H9 (cell line): Measurements from ENCODE around the gene MPZL3. TPM values are rescaled to one million over a fixed set of nuclear protein-coding genes. Genes with fewer than 3 reads are reported as not detected.

Source experiments
- DNase-seq: peaks from one replicate; pipeline ENCODE4 v3.0.0-alpha.2; 2017
- H2AFZ ChIP-seq: one replicate; pipeline ENCODE4 v1.6.1; 2013; ENCODE audit warnings: mild to moderate bottlenecking, low read length, control low read depth, moderate library complexity
- H2AK5ac ChIP-seq: 2 replicates; pipeline ENCODE4 v1.6.1; 2013; ENCODE audit warnings: low read length, control low read depth, mixed read lengths; ENCODE audit not compliant: insufficient read length
- H2BK120ac ChIP-seq: one replicate; pipeline ENCODE4 v1.6.1; 2013; ENCODE audit warnings: low read depth, mild to moderate bottlenecking, low read length, control low read depth, inconsistent platforms; ENCODE audit not compliant: poor library complexity, severe bottlenecking
- H2BK12ac ChIP-seq: 2 replicates; pipeline ENCODE4 v1.6.1; 2013; ENCODE audit warnings: low read length, control low read depth, mixed read lengths, low read depth; ENCODE audit not compliant: insufficient read length
- H2BK15ac ChIP-seq: 2 replicates; pipeline ENCODE4 v1.6.1; 2013; ENCODE audit warnings: low read depth, low read length, control low read depth
- H2BK20ac ChIP-seq: one replicate; pipeline ENCODE4 v1.6.1; 2013; ENCODE audit warnings: low read depth, mild to moderate bottlenecking, low read length, control low read depth, inconsistent platforms; ENCODE audit not compliant: poor library complexity, severe bottlenecking
- H2BK5ac ChIP-seq: 2 replicates; pipeline ENCODE4 v1.6.1; 2013; ENCODE audit warnings: low read length, control low read depth, mixed read lengths; ENCODE audit not compliant: insufficient read length
- H3K14ac ChIP-seq: 2 replicates; pipeline ENCODE4 v1.6.1; 2013; ENCODE audit warnings: low read length, control low read depth; ENCODE audit not compliant: insufficient read depth
- H3K18ac ChIP-seq: 2 replicates; pipeline ENCODE4 v1.6.1; 2013; ENCODE audit warnings: low read depth, mild to moderate bottlenecking, mixed read lengths, low read length, control low read depth; ENCODE audit not compliant: insufficient read length
- H3K23ac ChIP-seq: 2 replicates; pipeline ENCODE4 v1.6.1; 2013; ENCODE audit warnings: low read length, control low read depth, mixed read lengths, low read depth; ENCODE audit not compliant: insufficient read length
- H3K23me2 ChIP-seq: 2 replicates; pipeline ENCODE4 v1.6.1; 2013; ENCODE audit warnings: low read depth, mild to moderate bottlenecking, mixed read lengths, low read length, control low read depth; ENCODE audit not compliant: insufficient read length, poor library complexity, severe bottlenecking
- H3K27ac ChIP-seq: 2 replicates; pipeline ENCODE4 v1.5.1; 2013; ENCODE audit warnings: low read length, control low read depth, mixed read lengths, low read depth; ENCODE audit not compliant: insufficient read length
- H3K27me3 ChIP-seq: 2 replicates; pipeline ENCODE4 v1.6.1; 2013; ENCODE audit warnings: low read length, control low read depth, inconsistent platforms; ENCODE audit not compliant: insufficient read depth
- H3K4ac ChIP-seq: 2 replicates; pipeline ENCODE4 v1.6.1; 2013; ENCODE audit warnings: low read depth, mild to moderate bottlenecking, control low read depth, inconsistent platforms, low read length, moderate library complexity
- H3K4me1 ChIP-seq: 2 replicates; pipeline ENCODE4 v1.6.1; 2013; ENCODE audit warnings: low read length, control low read depth, inconsistent platforms; ENCODE audit not compliant: insufficient read depth
- H3K4me2 ChIP-seq: 2 replicates; pipeline ENCODE4 v1.6.1; 2013; ENCODE audit warnings: low read length, control low read depth, mixed read lengths; ENCODE audit not compliant: insufficient read length, insufficient read depth
- H3K56ac ChIP-seq: 2 replicates; pipeline ENCODE4 v1.6.1; 2013; ENCODE audit warnings: low read depth, mild to moderate bottlenecking, mixed read lengths, low read length, control low read depth; ENCODE audit not compliant: insufficient read length
- H3K79me1 ChIP-seq: 2 replicates; pipeline ENCODE4 v1.6.1; 2013; ENCODE audit warnings: low read depth, mild to moderate bottlenecking, moderate library complexity, low read length, control low read depth, inconsistent platforms; ENCODE audit not compliant: insufficient read depth, poor library complexity, severe bottlenecking
- H3K79me2 ChIP-seq: 2 replicates; pipeline ENCODE4 v1.6.1; 2013; ENCODE audit warnings: low read length, control low read depth, inconsistent platforms; ENCODE audit not compliant: insufficient read depth
- H3K9ac ChIP-seq: 2 replicates; pipeline ENCODE4 v1.6.1; 2013; ENCODE audit warnings: low read length, control low read depth, mixed read lengths; ENCODE audit not compliant: insufficient read length; ENCODE audit errors: extremely low read depth
- H3K9me3 ChIP-seq: one replicate; pipeline ENCODE4 v1.6.1; 2013; ENCODE audit warnings: low read depth, low read length, inconsistent platforms; ENCODE audit not compliant: control insufficient read depth
- H3T11ph ChIP-seq: one replicate; pipeline ENCODE4 v1.6.1; 2013; ENCODE audit warnings: mild to moderate bottlenecking, low read length, control low read depth, inconsistent platforms
- H4K20me1 ChIP-seq: one replicate; pipeline ENCODE4 v1.6.1; 2013; ENCODE audit not compliant: control insufficient read depth, insufficient read length, insufficient read depth
- H4K5ac ChIP-seq: 2 replicates; pipeline ENCODE4 v1.6.1; 2013; ENCODE audit warnings: low read depth, mild to moderate bottlenecking, mixed read lengths, low read length, control low read depth; ENCODE audit not compliant: insufficient read length
- H4K8ac ChIP-seq: replicated peaks from 2 replicates; pipeline ENCODE4 v1.6.1; 2013; ENCODE audit warnings: low read length, control low read depth, mixed read lengths, low read depth; ENCODE audit not compliant: insufficient read length
- H4K91ac ChIP-seq: 2 replicates; pipeline ENCODE4 v1.6.1; 2013; ENCODE audit warnings: low read depth, mild to moderate bottlenecking, moderate library complexity, mixed read lengths, low read length, control low read depth; ENCODE audit not compliant: insufficient read length
- H3K27ac Mint-ChIP-seq, 3 experiments: 2 replicates in 2 of 3; 3 replicates in 1 of 3; pipeline ENCODE4 v1.8.0; 2020 to 2021; ENCODE audit warnings: mixed read lengths in 3 of 3, mild to moderate bottlenecking in 1 of 3, moderate library complexity in 1 of 3
- H3K27me3 Mint-ChIP-seq: 2 replicates; pipeline ENCODE4 v1.8.0; 2021; ENCODE audit warnings: low read depth, mild to moderate bottlenecking, moderate library complexity, mixed read lengths
- H3K36me3 Mint-ChIP-seq, 3 experiments: 2 replicates in 2 of 3; 3 replicates in 1 of 3; pipeline ENCODE4 v1.8.0; 2020 to 2021; ENCODE audit warnings: low read depth in 3 of 3, mixed read lengths in 3 of 3; ENCODE audit not compliant: insufficient read depth in 1 of 3
- H3K4me1 Mint-ChIP-seq, 2 experiments: 2 replicates each; pipeline ENCODE4 v1.8.0; 2020; ENCODE audit warnings: mixed read lengths in 2 of 2
- H3K4me3 Mint-ChIP-seq, 2 experiments: 2 replicates in 1 of 2; 3 replicates in 1 of 2; pipeline ENCODE4 v1.8.0; 2020 to 2021; ENCODE audit warnings: mild to moderate bottlenecking in 2 of 2, mixed read lengths in 2 of 2, moderate library complexity in 1 of 2
- H3K9me3 Mint-ChIP-seq, 2 experiments: 2 replicates in 1 of 2; 3 replicates in 1 of 2; pipeline ENCODE4 v1.8.0; 2020; ENCODE audit warnings: mild to moderate bottlenecking in 2 of 2, mixed read lengths in 2 of 2, moderate library complexity in 1 of 2
- WGBS: extraction: QIAGEN DNeasy Blood & Tissue Kit; methylation state at CpG from one replicate; pipeline ENCODE4 v1.1.7; 2013; ENCODE audit warnings: missing lambda C conversion rate, low lambda C conversion rate, mixed read lengths; ENCODE audit not compliant: insufficient read length; ENCODE audit errors: extremely low coverage; 5-methylcytosine and 5-hydroxymethylcytosine counted together
- total RNA-seq: library from RNA; stranded (reverse); gene quantifications from 2 replicates; pipeline ENCODE4 v1.2.1, GENCODE V29; 2021
- TF ChIP-seq, protein P1 (sequence below): fragments of 200-600 bp; sonication (generic); conservative IDR thresholded peaks from 3 replicates; pipeline ENCODE4 v1.8.0; 2021; ENCODE audit warnings: antibody characterized with exemption, mild to moderate bottlenecking

MPZL3 gene
- total RNA-seq, 1 experiment from 2014 or later = 2.6 TPM

DNA sequence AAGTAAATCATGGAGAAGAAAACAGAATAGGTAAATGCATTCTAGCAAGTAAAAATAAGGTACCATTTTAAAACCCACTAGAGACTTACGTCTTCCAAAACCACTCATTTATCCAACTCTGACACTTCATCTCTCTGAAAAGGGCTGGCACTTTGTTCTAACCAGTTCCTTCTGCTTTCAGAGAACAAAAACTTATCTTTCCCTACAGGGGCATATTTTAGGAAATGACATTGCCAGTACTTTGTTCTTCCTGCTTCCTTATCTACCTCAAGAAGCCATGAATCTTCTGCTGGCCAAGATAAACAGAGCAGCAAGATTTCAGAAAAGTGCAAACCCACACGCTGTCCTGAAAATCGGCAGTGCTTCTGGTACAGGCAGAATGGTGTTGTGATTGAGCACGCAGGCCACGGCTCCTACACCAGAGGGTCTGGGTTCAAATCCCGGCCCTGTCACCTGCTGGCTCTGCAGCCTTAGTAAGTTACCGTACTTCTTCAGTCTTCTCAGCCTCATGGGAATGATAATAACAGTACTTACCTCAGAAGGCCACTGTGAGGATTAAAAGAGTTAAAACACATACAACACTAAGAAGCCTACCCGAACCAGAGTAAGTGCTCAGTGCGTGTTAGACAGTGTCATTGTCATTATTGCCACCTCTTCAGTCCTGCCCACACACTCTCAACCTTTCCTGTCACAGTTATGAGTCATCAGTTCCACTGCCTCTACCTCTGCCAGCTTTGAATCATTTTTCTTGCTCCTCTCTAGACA, 11.0 kb downstream of the MPZL3 start:
- H3K4me2 ChIP-seq = no peak overlapping the region

More for the DNA sequence above, 11.0 kb downstream of the MPZL3 start:
- Histone ChIP-seq H3K4me1 (peaks cover 6% of the 10 kb centered on the region; the same call in 1 of the 2 replicates), H3K79me2 (no peaks in the 10 kb centered on the region), H2BK20ac (no peak overlapping the region), H3K18ac (no peak overlapping the region), H3K14ac (no peak overlapping the region), H2BK5ac (no peak overlapping the region), H3T11ph (no peak overlapping the region), H2AFZ (no peak overlapping the region), H3K79me1 (no peaks in the 10 kb centered on the region), H2BK15ac (no peak overlapping the region), H3K27ac (no peak overlapping the region), H3K56ac (no peak overlapping the region), H4K5ac (no peak overlapping the region), H3K23ac (no peak overlapping the region), H4K20me1 (no peaks in the 10 kb centered on the region), H4K91ac (no peak overlapping the region), H3K4ac (no peak overlapping the region), H3K9ac (no peak overlapping the region), H3K9me3 (no peaks in the 10 kb centered on the region), H2BK120ac (no peak overlapping the region), H2AK5ac (no peak overlapping the region), H3K27me3 (no peaks in the 10 kb centered on the region), H4K8ac (no peak overlapping the region), H2BK12ac (no peak overlapping the region), H3K23me2 (no peaks in the 10 kb centered on the region)
- H3K27me3 Mint-ChIP-seq = peaks cover 26% of the 10 kb centered on the region
- no peaks in the 10 kb centered on the region for H3K36me3 Mint-ChIP-seq
- no peak overlapping the region for H3K4me3 Mint-ChIP-seq
- peaks cover 13 to 23% of the 10 kb centered on the region in 2 experiments for H3K4me1 Mint-ChIP-seq
- H3K9me3 Mint-ChIP-seq = no peaks in the 10 kb centered on the region
- no peak overlapping the region for H3K27ac Mint-ChIP-seq
- TF ChIP-seq, protein P1, sequence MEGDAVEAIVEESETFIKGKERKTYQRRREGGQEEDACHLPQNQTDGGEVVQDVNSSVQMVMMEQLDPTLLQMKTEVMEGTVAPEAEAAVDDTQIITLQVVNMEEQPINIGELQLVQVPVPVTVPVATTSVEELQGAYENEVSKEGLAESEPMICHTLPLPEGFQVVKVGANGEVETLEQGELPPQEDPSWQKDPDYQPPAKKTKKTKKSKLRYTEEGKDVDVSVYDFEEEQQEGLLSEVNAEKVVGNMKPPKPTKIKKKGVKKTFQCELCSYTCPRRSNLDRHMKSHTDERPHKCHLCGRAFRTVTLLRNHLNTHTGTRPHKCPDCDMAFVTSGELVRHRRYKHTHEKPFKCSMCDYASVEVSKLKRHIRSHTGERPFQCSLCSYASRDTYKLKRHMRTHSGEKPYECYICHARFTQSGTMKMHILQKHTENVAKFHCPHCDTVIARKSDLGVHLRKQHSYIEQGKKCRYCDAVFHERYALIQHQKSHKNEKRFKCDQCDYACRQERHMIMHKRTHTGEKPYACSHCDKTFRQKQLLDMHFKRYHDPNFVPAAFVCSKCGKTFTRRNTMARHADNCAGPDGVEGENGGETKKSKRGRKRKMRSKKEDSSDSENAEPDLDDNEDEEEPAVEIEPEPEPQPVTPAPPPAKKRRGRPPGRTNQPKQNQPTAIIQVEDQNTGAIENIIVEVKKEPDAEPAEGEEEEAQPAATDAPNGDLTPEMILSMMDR = no peak
- no peak for DNase-seq
- WGBS = no CpG with 5 or more reads among the region's 9 CpGs
